OCI-LY1 (cell line): Measurements from ENCODE around the gene ATF7IP2.

Source experiments
- H2AFZ ChIP-seq: fragments of 200-600 bp; sonication (generic), shearing (Covaris generic); 2 replicates; pipeline ENCODE4 v1.6.0; 2014; ENCODE audit warnings: antibody characterized with exemption, mild to moderate bottlenecking, low read length
- H3F3A ChIP-seq: fragments of 200-600 bp; sonication (generic), shearing (Covaris generic); 2 replicates; pipeline ENCODE4 v1.6.0; 2014; ENCODE audit warnings: mild to moderate bottlenecking, antibody characterized with exemption, low read length, moderate library complexity; ENCODE audit not compliant: insufficient read depth
- H3K27ac ChIP-seq: fragments of 200-600 bp; sonication (generic); 2 replicates; pipeline ENCODE4 v1.5.1; 2014; ENCODE audit warnings: low read length, mixed run types, mild to moderate bottlenecking, low read depth; ENCODE audit not compliant: poor library complexity, severe bottlenecking
- H3K27me3 ChIP-seq: fragments of 200-600 bp; sonication (generic); 2 replicates; pipeline ENCODE4 v1.6.0; 2014; ENCODE audit warnings: antibody characterized with exemption, mild to moderate bottlenecking, low read length, moderate library complexity; ENCODE audit not compliant: insufficient read depth
- H3K36me3 ChIP-seq: fragments of 200-600 bp; sonication (generic); 2 replicates; pipeline ENCODE4 v1.6.1; 2014; ENCODE audit warnings: mild to moderate bottlenecking, antibody characterized with exemption, low read length, moderate library complexity, mixed read lengths; ENCODE audit not compliant: insufficient read depth
- H3K4me1 ChIP-seq: fragments of 200-600 bp; sonication (generic); 2 replicates; pipeline ENCODE4 v1.5.1; 2014; ENCODE audit warnings: mild to moderate bottlenecking, low read length, moderate library complexity; ENCODE audit not compliant: insufficient read depth, severe bottlenecking
- H3K4me2 ChIP-seq: fragments of 200-600 bp; sonication (generic), shearing (Covaris generic); 2 replicates; pipeline ENCODE4 v1.6.1; 2014; ENCODE audit warnings: low read length
- H3K4me3 ChIP-seq: fragments of 200-600 bp; sonication (generic); 2 replicates; pipeline ENCODE4 v1.5.1; 2014; ENCODE audit warnings: low read length, low read depth, mild to moderate bottlenecking, mixed read lengths; ENCODE audit not compliant: poor library complexity, severe bottlenecking
- H3K79me2 ChIP-seq: fragments of 200-600 bp; shearing (Covaris generic); 2 replicates; pipeline ENCODE4 v1.6.1; 2016; ENCODE audit warnings: mixed run types, low read length, mixed read lengths; ENCODE audit not compliant: insufficient read depth
- H3K9ac ChIP-seq: fragments of 200-600 bp; sonication (generic), shearing (Covaris generic); 2 replicates; pipeline ENCODE4 v1.6.1; 2014; ENCODE audit warnings: mild to moderate bottlenecking, low read length, mixed read lengths
- H3K9me2 ChIP-seq: fragments of 200-600 bp; sonication (generic), shearing (Covaris generic); 2 replicates; pipeline ENCODE4 v1.6.1; 2014; ENCODE audit warnings: low read depth, mild to moderate bottlenecking, low read length, mixed read lengths
- H3K9me3 ChIP-seq: fragments of 200-600 bp; shearing (Covaris generic); 2 replicates; pipeline ENCODE4 v1.6.1; 2014; ENCODE audit warnings: low read length, mixed read lengths
- H4K20me1 ChIP-seq: fragments of 200-600 bp; sonication (generic), shearing (Covaris generic); 2 replicates; pipeline ENCODE4 v1.6.0; 2016; ENCODE audit warnings: mild to moderate bottlenecking, low read length; ENCODE audit not compliant: insufficient read depth
- CTCF ChIP-seq: fragments of 200-600 bp; sonication (generic), shearing (Covaris generic); IDR thresholded peaks from 2 replicates; pipeline ENCODE4 v1.5.1; 2017; ENCODE audit warnings: mild to moderate bottlenecking, antibody characterized with exemption, low read length, moderate library complexity, mixed read lengths
- EZH2 ChIP-seq: fragments of 200-600 bp; sonication (generic), shearing (Covaris generic); IDR thresholded peaks from 2 replicates; pipeline ENCODE4 v1.8.0; 2017; ENCODE audit warnings: borderline replicate concordance, mixed run types, mild to moderate bottlenecking, antibody characterized with exemption, low read length, moderate library complexity, mixed read lengths

The ATF7IP2 gene

DNA sequence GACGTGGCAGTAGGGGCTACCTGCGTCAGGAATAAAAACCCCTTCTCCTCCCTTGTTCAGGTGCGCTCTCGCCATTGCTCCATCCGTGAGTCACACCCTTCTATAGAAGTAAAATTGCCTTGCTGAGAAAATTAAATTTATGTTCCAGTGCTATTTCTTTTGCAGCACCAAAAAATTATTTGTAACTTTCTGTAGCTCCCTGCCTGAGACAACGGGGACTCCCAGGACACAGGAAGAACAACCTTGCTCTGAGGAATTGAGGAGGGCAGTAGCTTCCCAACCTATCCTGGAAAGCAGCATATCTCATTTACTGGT is 109.1 kb downstream of the ATF7IP2 start:
- H3K9me3 ChIP-seq: peaks cover 10% of the 10 kb centered on the region; the same call in 1 of the 2 replicates

DNA sequence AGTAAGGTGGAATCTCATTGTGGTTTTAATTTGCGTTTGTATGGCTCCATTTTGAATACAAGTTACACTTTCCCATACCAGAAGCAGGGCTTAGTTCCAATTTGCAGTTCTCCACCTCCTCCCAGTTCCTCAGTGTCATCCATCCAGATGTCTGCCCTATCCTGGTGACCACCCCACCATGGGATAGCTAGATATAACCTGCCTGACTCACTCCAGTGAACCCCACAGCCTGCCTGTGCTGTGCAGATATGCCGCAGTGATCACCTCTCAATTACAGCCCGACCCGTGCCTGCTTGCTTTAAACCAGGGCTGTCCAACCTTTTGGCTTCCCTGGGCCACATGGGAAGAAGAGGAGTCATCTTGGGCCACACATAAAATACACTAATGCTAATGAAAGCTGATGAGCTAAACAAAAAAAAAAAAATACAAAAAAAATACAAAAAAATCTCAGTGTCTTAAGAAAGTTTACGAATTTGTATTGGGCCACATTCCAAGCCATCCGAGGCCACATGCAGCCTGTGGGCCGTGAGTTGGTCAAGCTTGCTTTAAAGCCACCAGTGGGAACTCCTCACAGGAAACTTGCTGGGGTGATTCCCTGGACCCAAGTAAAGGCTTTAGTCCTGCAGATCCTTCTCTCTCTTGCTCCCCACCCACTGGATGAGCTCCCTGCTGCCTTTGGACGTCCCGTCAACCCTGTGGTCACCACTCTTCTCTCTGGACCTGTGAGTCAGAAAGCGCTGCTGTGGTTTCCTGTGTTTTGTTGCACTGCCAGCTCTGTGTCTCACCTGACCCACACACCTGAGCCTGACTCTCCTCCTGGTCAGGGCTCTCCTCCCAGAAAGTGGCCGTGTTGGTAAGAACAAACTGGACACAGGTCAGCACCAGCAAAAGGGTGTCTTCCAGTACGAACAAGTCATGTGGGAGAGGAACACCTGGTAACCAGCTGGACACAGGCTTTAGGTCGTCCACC is 111.6 kb downstream of the ATF7IP2 start:
- no peak overlapping the region for H3K27ac ChIP-seq
- H3K27me3 ChIP-seq: no peaks in the 10 kb centered on the region
- H3F3A ChIP-seq: no peaks in the 10 kb centered on the region
- no peaks in the 10 kb centered on the region for H3K79me2 ChIP-seq
- H4K20me1 ChIP-seq: no peaks in the 10 kb centered on the region
- no peaks in the 10 kb centered on the region for H3K36me3 ChIP-seq
- H3K9me2 ChIP-seq: no peaks in the 10 kb centered on the region
- H2AFZ ChIP-seq: no peak overlapping the region
- no peak for TF ChIP-seq CTCF
- no peak for TF ChIP-seq EZH2
- peaks cover 6% of the 10 kb centered on the region for H3K4me1 ChIP-seq
- peaks cover 10% of the 10 kb centered on the region; the same call in 1 of the 2 replicates for H3K9me3 ChIP-seq
- no peak overlapping the region for H3K9ac ChIP-seq
- H3K4me3 ChIP-seq: no peak overlapping the region
- H3K4me2 ChIP-seq: no peak overlapping the region

More for the DNA sequence above, 109.1 kb downstream of the ATF7IP2 start:
- Histone ChIP-seq H4K20me1 (no peaks in the 10 kb centered on the region), H3K4me2 (no peak overlapping the region), H3K79me2 (no peaks in the 10 kb centered on the region), H3F3A (no peaks in the 10 kb centered on the region), H3K27me3 (no peaks in the 10 kb centered on the region), H3K9ac (no peak overlapping the region), H2AFZ (no peak overlapping the region), H3K4me3 (no peak overlapping the region), H3K27ac (no peak overlapping the region), H3K9me2 (no peaks in the 10 kb centered on the region), H3K36me3 (no peaks in the 10 kb centered on the region), H3K4me1 (no peaks in the 10 kb centered on the region)
- TF ChIP-seq CTCF (no peak), EZH2 (no peak)

DNA sequence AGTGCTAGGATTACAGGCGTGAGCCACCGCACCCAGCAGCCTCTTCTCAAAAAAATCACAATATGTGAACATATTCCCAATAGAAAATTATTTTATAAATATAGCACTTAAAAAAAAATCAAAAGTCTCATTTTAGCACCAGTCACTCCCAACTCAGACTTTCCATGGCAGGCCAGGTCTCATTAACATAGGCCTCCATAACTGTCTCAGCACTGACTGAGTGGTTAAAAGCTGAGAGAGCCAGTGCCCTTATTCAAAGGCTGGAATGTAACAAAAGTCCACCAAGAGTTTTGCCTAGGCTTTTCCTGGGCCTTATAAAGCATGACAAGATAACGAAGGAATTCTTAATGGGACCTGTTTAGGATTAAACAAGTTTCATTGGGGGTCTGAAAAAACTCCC is 114.7 kb downstream of the ATF7IP2 start:
- Histone ChIP-seq H3K9me2 (no peaks in the 10 kb centered on the region), H3K9ac (no peak overlapping the region), H3K27me3 (no peaks in the 10 kb centered on the region), H2AFZ (no peak overlapping the region), H3K9me3 (no peaks in the 10 kb centered on the region), H3K4me3 (no peak overlapping the region), H3K27ac (no peak overlapping the region), H3F3A (no peaks in the 10 kb centered on the region), H4K20me1 (no peaks in the 10 kb centered on the region), H3K4me2 (no peak overlapping the region), H3K4me1 (peaks cover 6% of the 10 kb centered on the region), H3K79me2 (no peaks in the 10 kb centered on the region), H3K36me3 (no peaks in the 10 kb centered on the region)
- no peak for TF ChIP-seq EZH2
- no peak for TF ChIP-seq CTCF
